Fibroblast of peridontal ligament (primary cell): ENCODE results near the gene CPEB1.
"Not testable (repeated sequence)": the region's sequence is repeated elsewhere in the genome, so short reads cannot be mapped to it uniquely, and the experiment has no call there.

Experiments
- DNase-seq: peaks from one replicate; pipeline ENCODE4 v3.0.0-alpha.2; 2010; ENCODE audit errors: extremely low read depth

The CPEB1 gene

DNA sequence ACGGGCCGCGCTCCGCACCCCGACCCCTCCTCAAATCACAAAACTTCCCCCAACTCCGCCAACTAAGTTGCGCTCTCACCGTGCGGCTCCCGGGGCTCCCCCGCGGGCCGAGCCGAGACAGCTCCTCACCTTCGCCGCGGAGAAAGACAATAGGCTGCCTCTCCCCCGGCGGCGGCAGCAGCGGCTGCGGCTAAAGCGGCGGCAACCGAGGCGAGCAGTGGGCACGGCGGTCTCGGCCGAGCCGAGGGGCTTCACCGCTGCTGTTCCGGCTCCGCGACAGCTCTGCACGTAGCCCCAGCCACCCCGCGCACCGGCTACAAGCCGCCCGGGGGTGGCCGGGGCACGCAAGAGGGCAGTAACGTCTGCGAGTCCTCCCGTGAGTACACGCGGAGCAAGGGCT, 133.6 kb downstream of the CPEB1 start:
- not testable (repeated sequence) for DNase-seq

DNA sequence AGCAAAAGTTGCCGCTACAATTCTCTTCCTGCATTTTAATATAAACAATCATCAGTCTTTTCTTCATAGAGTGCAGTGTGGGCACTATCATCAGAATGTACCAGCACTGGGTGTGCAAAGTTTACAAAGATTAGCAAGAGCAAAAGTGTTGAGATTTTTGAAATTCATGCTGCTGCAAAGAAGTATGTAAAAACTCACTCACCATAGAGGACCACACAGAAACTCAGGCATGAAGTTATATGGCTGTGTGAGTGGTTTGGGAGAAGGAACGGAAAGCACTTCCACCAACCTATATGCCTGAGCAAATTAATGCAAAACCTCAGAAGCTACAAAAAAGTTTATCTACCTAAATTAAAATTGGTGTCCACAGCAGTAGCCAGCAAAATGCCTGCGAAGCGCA, 139.5 kb downstream of the CPEB1 start:
- not testable (repeated sequence) for DNase-seq

DNA sequence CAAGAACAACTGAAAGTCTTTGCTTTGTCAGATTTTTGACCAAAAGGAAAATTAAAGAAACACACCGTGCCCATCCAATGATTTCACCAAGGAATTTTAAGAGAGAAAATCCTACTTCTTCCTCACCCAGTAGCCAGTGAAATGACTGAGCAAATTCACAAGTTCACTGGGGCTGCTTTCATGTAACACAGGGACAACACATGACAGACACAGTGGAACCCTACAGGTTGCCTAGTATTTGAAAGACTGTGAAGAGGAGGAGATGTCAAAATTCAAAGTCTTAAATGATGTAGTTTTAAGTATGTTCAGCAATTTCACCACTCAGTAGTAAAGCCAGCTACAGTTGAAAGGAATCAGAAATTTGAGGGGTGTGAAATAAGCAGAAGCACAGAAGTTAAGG, 140.1 kb downstream of the CPEB1 start:
- DNase-seq: not testable (repeated sequence)

DNA sequence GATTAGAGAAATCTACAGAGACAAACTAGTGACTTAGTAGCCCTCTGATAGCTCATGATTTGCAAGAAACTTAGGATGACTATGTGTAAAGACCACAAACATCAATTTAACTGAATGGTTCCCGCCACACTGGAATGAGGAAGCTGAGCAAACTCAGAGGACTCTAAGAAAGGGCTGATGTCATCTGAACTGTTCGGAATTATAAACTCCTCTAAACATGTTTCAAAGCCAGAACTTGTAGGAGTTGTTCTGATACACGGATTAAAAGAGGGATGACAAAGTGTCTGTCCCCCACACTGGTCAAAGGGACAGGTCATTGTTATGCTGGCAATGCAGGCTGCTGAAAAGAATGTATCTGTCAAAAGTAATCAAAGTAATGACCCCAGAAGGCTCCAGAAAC, 141.3 kb downstream of the CPEB1 start:
- DNase-seq: not testable (repeated sequence)

DNA sequence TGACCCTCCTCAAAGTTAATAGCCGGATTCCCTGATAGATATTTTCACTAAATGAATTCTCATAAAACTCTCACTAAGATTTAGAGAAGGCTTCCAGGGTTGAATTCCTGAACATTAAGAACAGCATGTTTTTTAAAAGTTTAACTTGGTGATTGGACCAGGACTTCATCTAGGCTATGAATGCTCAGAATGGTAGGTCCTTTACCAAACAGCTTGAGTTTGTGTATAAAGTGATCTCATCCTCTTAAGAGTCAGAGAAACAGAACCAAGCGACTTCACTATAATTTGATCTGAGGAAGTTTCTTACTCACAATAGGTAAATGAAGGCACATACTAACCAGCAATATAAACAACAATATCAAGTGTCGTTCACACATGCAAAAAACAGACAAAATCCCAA, 143.1 kb downstream of the CPEB1 start:
- not testable (repeated sequence) for DNase-seq

DNA sequence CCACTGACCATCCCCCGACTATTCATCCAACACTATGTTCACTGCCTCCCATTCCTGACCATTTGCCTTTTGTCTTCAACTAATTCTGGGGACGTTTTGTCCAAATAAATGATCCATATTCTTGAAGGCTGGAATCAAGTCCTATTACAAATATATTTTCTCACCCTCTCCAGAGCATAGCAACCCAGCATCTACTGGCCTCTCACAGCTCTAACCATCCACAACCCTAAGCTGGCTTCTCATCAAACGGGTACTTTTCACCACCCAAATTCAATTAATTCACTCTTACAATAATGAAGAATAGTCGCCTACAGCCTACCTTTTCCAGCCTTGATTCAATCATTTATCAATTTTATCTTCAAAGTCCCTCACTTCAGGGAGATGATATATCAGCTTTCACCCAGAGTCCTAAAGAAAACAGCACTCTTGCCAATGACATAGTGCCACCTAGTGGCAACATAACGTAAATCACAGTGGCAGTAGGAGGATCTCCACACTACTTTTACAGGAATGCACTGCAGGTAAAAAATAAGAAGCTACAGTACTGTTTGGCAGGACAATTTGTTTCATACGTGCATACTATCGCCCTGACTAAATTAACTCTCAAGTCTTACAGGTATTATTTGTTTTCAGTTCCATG, 144.3 kb downstream of the CPEB1 start:
- not testable (repeated sequence) for DNase-seq

DNA sequence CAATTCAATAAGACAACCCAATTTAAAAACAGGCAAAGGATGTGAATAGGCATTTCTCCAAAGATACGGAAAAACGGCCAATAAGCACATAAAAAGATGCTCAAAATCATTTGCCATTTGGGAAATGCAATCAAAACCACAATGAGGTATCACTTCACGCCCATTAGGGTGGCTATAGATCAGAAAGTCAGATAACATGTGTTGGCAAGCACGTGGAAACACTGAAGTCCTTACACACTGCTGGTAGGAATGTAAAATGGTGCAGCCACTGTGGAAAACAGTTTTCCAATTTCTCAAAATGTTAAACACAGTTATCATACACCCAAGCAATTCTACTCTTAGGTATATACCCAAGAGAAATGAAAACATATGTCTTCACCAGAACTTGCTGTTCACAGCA, 146.4 kb downstream of the CPEB1 start:
- DNase-seq: not testable (repeated sequence)

DNA sequence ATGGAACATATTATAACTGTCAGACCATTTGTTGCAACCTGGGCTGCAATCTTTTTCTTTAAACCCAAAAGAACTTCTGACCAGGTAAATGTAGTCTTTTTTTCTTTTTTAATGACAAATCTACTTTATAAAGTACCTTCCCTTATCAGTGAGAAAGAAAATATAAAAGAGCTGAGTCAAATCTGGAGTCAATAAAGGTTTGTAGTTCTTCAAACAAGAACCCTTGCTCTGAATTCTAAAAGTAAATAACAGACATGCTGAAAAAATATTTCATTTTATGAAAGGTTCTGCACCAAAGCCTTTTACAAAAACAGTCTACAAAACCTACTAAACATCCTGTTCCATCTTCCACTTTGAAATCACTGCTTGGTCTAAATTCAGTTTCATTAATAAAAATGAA, 149.2 kb downstream of the CPEB1 start:
- DNase-seq: not testable (repeated sequence)
